NCI-H2029 (cell line): ENCODE measurements around the gene CNGA1.

Experiments
- DNase-seq: peaks from one replicate; lab custom pipeline; 2025; lab: John Stamatoyannopoulos, UW

Gene CNGA1

GRCh38 chr4:47899639-47900038 is 116.8 kb downstream of the CNGA1 start:
- DNase-seq = no peak

- DNase-seq = no peak
These were observed 124.6 kb downstream of the CNGA1 start for GRCh38 chr4:47891928-47892327.
